Measurements from ENCODE around the gene PDZD2. TPM values are rescaled to one million over a fixed set of nuclear protein-coding genes. Genes with fewer than 3 reads are reported as not detected.
A peak's percentile ranks its signal among the peaks of the same experiment; 100 is the strongest.
"Not testable (repeated sequence)": the region's sequence is repeated elsewhere in the genome, so short reads cannot be mapped to it uniquely, and the experiment has no call there.

PDZD2 gene
- total RNA-seq, 5 donors from 2014 or later (not counting 1 experiment from before 2014, with no cell fraction given): 0.66 to 2.2 (median 1.2) TPM

GRCh38 chr5:32108167-32108566 lies 469.2 kb downstream of the PDZD2 start:
- ChIA-PET POLR2A (interaction anchor here in 1 of 2 donors (0.7 kb wide), 1 partner anchor 146 kb away, joined by 3 read pairs; no protein-coding TSS in a partner anchor), CTCF (no interaction called here)
- no peak for DNase-seq
- H3K36me3 ChIP-seq (ENCODE audit: control insufficient read depth in 2 of 2, extremely low read depth in 1 of 2, insufficient read depth in 1 of 2, low read length in 1 of 2): peaks cover 17 to 71% of the 10 kb centered on the region in 2 donors
- no peak overlapping the region for H3K27ac ChIP-seq (ENCODE audit: low read length)
- no peaks in the 10 kb centered on the region for H3K9me3 Mint-ChIP-seq
- WGBS (ENCODE audit: insufficient coverage): no CpG with 5 or more reads among the region's 4 CpGs
- H3K4me1 ChIP-seq (ENCODE audit: control insufficient read depth in 1 of 2, extremely low read depth in 1 of 2, insufficient read depth in 2 of 2, low read length in 2 of 2): no peaks in the 10 kb centered on the region
- peaks cover 46% of the 10 kb centered on the region for H3K36me3 Mint-ChIP-seq
- no peak overlapping the region for H3K4me3 Mint-ChIP-seq
- H3K27me3 ChIP-seq (replicated peaks in 1 of 2; ENCODE audit: control insufficient read depth in 2 of 2, extremely low read depth in 1 of 2, insufficient read depth in 2 of 2, low read length in 1 of 2): no peaks in the 10 kb centered on the region
- no peaks in the 10 kb centered on the region for H3K9me3 ChIP-seq
- H3K27me3 Mint-ChIP-seq: no peaks in the 10 kb centered on the region
- H3K4me3 ChIP-seq (ENCODE audit: control insufficient read depth in 1 of 2, extremely low read depth in 1 of 2, low read length in 1 of 2): no peak overlapping the region
- H3K27ac Mint-ChIP-seq: no peak overlapping the region
- H3K4me1 Mint-ChIP-seq: no peaks in the 10 kb centered on the region
- ATAC-seq (replicated peaks in 1 of 4): no peak

GRCh38 chr5:32109236-32109635 lies 470.3 kb downstream of the PDZD2 start:
- Histone ChIP-seq H3K4me1 (ENCODE audit: control insufficient read depth in 1 of 2, extremely low read depth in 1 of 2, insufficient read depth in 2 of 2, low read length in 2 of 2) (no peaks in the 10 kb centered on the region), H3K9me3 (no peaks in the 10 kb centered on the region), H3K27me3 (replicated peaks in 1 of 2; ENCODE audit: control insufficient read depth in 2 of 2, extremely low read depth in 1 of 2, insufficient read depth in 2 of 2, low read length in 1 of 2) (no peaks in the 10 kb centered on the region), H3K36me3 (ENCODE audit: control insufficient read depth in 2 of 2, extremely low read depth in 1 of 2, insufficient read depth in 1 of 2, low read length in 1 of 2) (peaks cover 17 to 64% of the 10 kb centered on the region in 2 donors), H3K4me3 (ENCODE audit: control insufficient read depth in 1 of 2, extremely low read depth in 1 of 2, low read length in 1 of 2) (no peak overlapping the region), H3K27ac (ENCODE audit: low read length) (no peak overlapping the region)
- Mint-ChIP-seq H3K36me3 (peaks cover 39% of the 10 kb centered on the region), H3K27me3 (no peaks in the 10 kb centered on the region), H3K9me3 (no peaks in the 10 kb centered on the region), H3K27ac (no peak overlapping the region), H3K4me1 (no peaks in the 10 kb centered on the region), H3K4me3 (no peak overlapping the region)
- no peak for DNase-seq
- POLR2A ChIA-PET: no interaction called here
- CTCF ChIA-PET: interaction anchor here in 1 of 2 donors (1.0 kb wide), 1 partner anchor 16 kb away, joined by 3 read pairs; no protein-coding TSS in a partner anchor
- no peak for ATAC-seq (replicated peaks in 1 of 4)
- 94% methylated on average over 6 of the region's 10 CpGs for WGBS (ENCODE audit: insufficient coverage)

- H3K36me3 ChIP-seq (ENCODE audit: control insufficient read depth in 2 of 2, extremely low read depth in 1 of 2, insufficient read depth in 1 of 2, low read length in 1 of 2): peaks cover 17 to 62% of the 10 kb centered on the region in 2 donors
- no peaks in the 10 kb centered on the region for H3K4me1 Mint-ChIP-seq
- H3K27me3 ChIP-seq (replicated peaks in 1 of 2; ENCODE audit: control insufficient read depth in 2 of 2, extremely low read depth in 1 of 2, insufficient read depth in 2 of 2, low read length in 1 of 2): no peaks in the 10 kb centered on the region
- H3K36me3 Mint-ChIP-seq: peaks cover 39% of the 10 kb centered on the region
- WGBS (ENCODE audit: insufficient coverage): no CpG with 5 or more reads among the region's 5 CpGs
- no peaks in the 10 kb centered on the region for H3K9me3 ChIP-seq
- H3K4me3 Mint-ChIP-seq: no peak overlapping the region
- CTCF ChIA-PET: no interaction called here
- no peak overlapping the region for H3K27ac ChIP-seq (ENCODE audit: low read length)
- no peaks in the 10 kb centered on the region for H3K4me1 ChIP-seq (ENCODE audit: control insufficient read depth in 1 of 2, extremely low read depth in 1 of 2, insufficient read depth in 2 of 2, low read length in 2 of 2)
- no peak overlapping the region for H3K4me3 ChIP-seq (ENCODE audit: control insufficient read depth in 1 of 2, extremely low read depth in 1 of 2, low read length in 1 of 2)
- H3K27ac Mint-ChIP-seq: no peak overlapping the region
- no peaks in the 10 kb centered on the region for H3K27me3 Mint-ChIP-seq
- H3K9me3 Mint-ChIP-seq: no peaks in the 10 kb centered on the region
- no peak for ATAC-seq (replicated peaks in 1 of 4)
- no peak for DNase-seq
- POLR2A ChIA-PET: no interaction called here
Measured at GRCh38 chr5:32110111-32110696, 471.3 kb downstream of the PDZD2 start.

- POLR2A ChIA-PET: no interaction called here
Measured at GRCh38 chr5:32115985-32116384, 477.1 kb downstream of the PDZD2 start.

GRCh38 chr5:32116574-32117313 lies 477.8 kb downstream of the PDZD2 start:
- H3K4me3 ChIP-seq (ENCODE audit: control insufficient read depth in 1 of 2, extremely low read depth in 1 of 2, low read length in 1 of 2): no peak overlapping the region
- DNase-seq (no peak), ATAC-seq (replicated peaks in 1 of 4) (no peak)
- Mint-ChIP-seq H3K4me1 (peaks cover 5 to 23% (median 16%) of the 10 kb centered on the region in 3 donors), H3K9me3 (no peaks in the 10 kb centered on the region), H3K27me3 (no peaks in the 10 kb centered on the region), H3K27ac (peak overlapping the region; percentile 55 to 58), H3K36me3 (peaks cover 44% of the 10 kb centered on the region), H3K4me3 (no peak overlapping the region)
- peaks cover 8 to 26% of the 10 kb centered on the region in 2 donors for H3K36me3 ChIP-seq (ENCODE audit: control insufficient read depth in 2 of 2, extremely low read depth in 1 of 2, insufficient read depth in 1 of 2, low read length in 1 of 2)
- H3K4me1 ChIP-seq (ENCODE audit: control insufficient read depth in 1 of 2, extremely low read depth in 1 of 2, insufficient read depth in 2 of 2, low read length in 2 of 2): no peaks in the 10 kb centered on the region
- ChIA-PET CTCF (interaction anchor here in 1 of 2 donors (0.6 to 0.7 kb wide), 2 partner anchors 15 to 116 kb away, joined by 5 to 6 read pairs; no protein-coding TSS in a partner anchor), POLR2A (interaction anchor here (0.6 to 0.7 kb wide), 2 partner anchors 613 to 692 kb away, joined by 3 read pairs; no protein-coding TSS in a partner anchor)
- no peaks in the 10 kb centered on the region for H3K27me3 ChIP-seq (replicated peaks in 1 of 2; ENCODE audit: control insufficient read depth in 2 of 2, extremely low read depth in 1 of 2, insufficient read depth in 2 of 2, low read length in 1 of 2)
- H3K27ac ChIP-seq (ENCODE audit: low read length): no peak overlapping the region
- WGBS (ENCODE audit: insufficient coverage): no CpG with 5 or more reads among the region's 4 CpGs
- H3K9me3 ChIP-seq: no peaks in the 10 kb centered on the region

More at GRCh38 chr5:32115985-32116384, 477.1 kb downstream of the PDZD2 start:
- H3K4me3 Mint-ChIP-seq: no peak overlapping the region
- H3K9me3 Mint-ChIP-seq: no peaks in the 10 kb centered on the region
- Histone ChIP-seq H3K4me3 (ENCODE audit: control insufficient read depth in 1 of 2, extremely low read depth in 1 of 2, low read length in 1 of 2) (no peak overlapping the region), H3K4me1 (ENCODE audit: control insufficient read depth in 1 of 2, extremely low read depth in 1 of 2, insufficient read depth in 2 of 2, low read length in 2 of 2) (no peaks in the 10 kb centered on the region), H3K36me3 (ENCODE audit: control insufficient read depth in 2 of 2, extremely low read depth in 1 of 2, insufficient read depth in 1 of 2, low read length in 1 of 2) (peaks cover 8 to 26% of the 10 kb centered on the region in 2 donors), H3K27me3 (replicated peaks in 1 of 2; ENCODE audit: control insufficient read depth in 2 of 2, extremely low read depth in 1 of 2, insufficient read depth in 2 of 2, low read length in 1 of 2) (no peaks in the 10 kb centered on the region), H3K27ac (ENCODE audit: low read length) (no peak overlapping the region), H3K9me3 (no peaks in the 10 kb centered on the region)
- H3K36me3 Mint-ChIP-seq: peaks cover 43% of the 10 kb centered on the region
- H3K27ac Mint-ChIP-seq: peak overlapping the region; percentile 6 to 9
- H3K4me1 Mint-ChIP-seq: peaks cover 5 to 22% (median 16%) of the 10 kb centered on the region in 3 donors
- WGBS (ENCODE audit: insufficient coverage): 100% methylated on average over 2 of the region's 3 CpGs
- CTCF ChIA-PET: no interaction called here
- no peaks in the 10 kb centered on the region for H3K27me3 Mint-ChIP-seq
- DNase-seq: no peak
- no peak for ATAC-seq (replicated peaks in 1 of 4)

- H3K4me3 ChIP-seq (ENCODE audit: control insufficient read depth in 1 of 2, extremely low read depth in 1 of 2, low read length in 1 of 2); H3K27me3 Mint-ChIP-seq; DNase-seq; H3K9me3 Mint-ChIP-seq; H3K27me3 ChIP-seq (replicated peaks in 1 of 2; ENCODE audit: control insufficient read depth in 2 of 2, extremely low read depth in 1 of 2, insufficient read depth in 2 of 2, low read length in 1 of 2); POLR2A ChIA-PET; CTCF ChIA-PET; H3K9me3 ChIP-seq; ATAC-seq (replicated peaks in 1 of 4); H3K27ac ChIP-seq (ENCODE audit: low read length); H3K4me1 ChIP-seq (ENCODE audit: control insufficient read depth in 1 of 2, extremely low read depth in 1 of 2, insufficient read depth in 2 of 2, low read length in 2 of 2); H3K4me3 Mint-ChIP-seq: not testable (repeated sequence)
- Mint-ChIP-seq H3K4me1 (peaks cover 5 to 26% (median 24%) of the 10 kb centered on the region in 3 donors), H3K36me3 (peaks cover 52% of the 10 kb centered on the region), H3K27ac (peak overlapping the region in 1 of 2 donors; percentile 11)
- 100% methylated on average over 4 of the region's 8 CpGs for WGBS (ENCODE audit: insufficient coverage)
- H3K36me3 ChIP-seq (ENCODE audit: control insufficient read depth in 2 of 2, extremely low read depth in 1 of 2, insufficient read depth in 1 of 2, low read length in 1 of 2): peaks cover 0 to 25% of the 10 kb centered on the region in 2 donors
Measured at GRCh38 chr5:32118922-32119321, 480.0 kb downstream of the PDZD2 start.

Data from T-cell (primary cell).